Measurements from ENCODE around the gene MCF2L.

The MCF2L gene

GRCh38 chr13:113034451-113035212, 65.6 kb downstream of the MCF2L start:
- peaks cover 8% of the 10 kb centered on the region for H3K27me3 ChIP-seq (ENCODE audit: insufficient read depth, poor library complexity, severe bottlenecking)
- TF ChIP-seq, protein P1, sequence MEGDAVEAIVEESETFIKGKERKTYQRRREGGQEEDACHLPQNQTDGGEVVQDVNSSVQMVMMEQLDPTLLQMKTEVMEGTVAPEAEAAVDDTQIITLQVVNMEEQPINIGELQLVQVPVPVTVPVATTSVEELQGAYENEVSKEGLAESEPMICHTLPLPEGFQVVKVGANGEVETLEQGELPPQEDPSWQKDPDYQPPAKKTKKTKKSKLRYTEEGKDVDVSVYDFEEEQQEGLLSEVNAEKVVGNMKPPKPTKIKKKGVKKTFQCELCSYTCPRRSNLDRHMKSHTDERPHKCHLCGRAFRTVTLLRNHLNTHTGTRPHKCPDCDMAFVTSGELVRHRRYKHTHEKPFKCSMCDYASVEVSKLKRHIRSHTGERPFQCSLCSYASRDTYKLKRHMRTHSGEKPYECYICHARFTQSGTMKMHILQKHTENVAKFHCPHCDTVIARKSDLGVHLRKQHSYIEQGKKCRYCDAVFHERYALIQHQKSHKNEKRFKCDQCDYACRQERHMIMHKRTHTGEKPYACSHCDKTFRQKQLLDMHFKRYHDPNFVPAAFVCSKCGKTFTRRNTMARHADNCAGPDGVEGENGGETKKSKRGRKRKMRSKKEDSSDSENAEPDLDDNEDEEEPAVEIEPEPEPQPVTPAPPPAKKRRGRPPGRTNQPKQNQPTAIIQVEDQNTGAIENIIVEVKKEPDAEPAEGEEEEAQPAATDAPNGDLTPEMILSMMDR (IDR thresholded peaks at IDR 0.05; ENCODE audit: insufficient read depth, low read length), result no peak
- TF ChIP-seq SPI1 (IDR thresholded peaks at IDR 0.05; ENCODE audit: borderline replicate concordance, low read depth), result no peak
- no peak for TF ChIP-seq POLR2AphosphoS5 (IDR thresholded peaks at IDR 0.05; ENCODE audit: low read depth)
- TF ChIP-seq, protein P2, sequence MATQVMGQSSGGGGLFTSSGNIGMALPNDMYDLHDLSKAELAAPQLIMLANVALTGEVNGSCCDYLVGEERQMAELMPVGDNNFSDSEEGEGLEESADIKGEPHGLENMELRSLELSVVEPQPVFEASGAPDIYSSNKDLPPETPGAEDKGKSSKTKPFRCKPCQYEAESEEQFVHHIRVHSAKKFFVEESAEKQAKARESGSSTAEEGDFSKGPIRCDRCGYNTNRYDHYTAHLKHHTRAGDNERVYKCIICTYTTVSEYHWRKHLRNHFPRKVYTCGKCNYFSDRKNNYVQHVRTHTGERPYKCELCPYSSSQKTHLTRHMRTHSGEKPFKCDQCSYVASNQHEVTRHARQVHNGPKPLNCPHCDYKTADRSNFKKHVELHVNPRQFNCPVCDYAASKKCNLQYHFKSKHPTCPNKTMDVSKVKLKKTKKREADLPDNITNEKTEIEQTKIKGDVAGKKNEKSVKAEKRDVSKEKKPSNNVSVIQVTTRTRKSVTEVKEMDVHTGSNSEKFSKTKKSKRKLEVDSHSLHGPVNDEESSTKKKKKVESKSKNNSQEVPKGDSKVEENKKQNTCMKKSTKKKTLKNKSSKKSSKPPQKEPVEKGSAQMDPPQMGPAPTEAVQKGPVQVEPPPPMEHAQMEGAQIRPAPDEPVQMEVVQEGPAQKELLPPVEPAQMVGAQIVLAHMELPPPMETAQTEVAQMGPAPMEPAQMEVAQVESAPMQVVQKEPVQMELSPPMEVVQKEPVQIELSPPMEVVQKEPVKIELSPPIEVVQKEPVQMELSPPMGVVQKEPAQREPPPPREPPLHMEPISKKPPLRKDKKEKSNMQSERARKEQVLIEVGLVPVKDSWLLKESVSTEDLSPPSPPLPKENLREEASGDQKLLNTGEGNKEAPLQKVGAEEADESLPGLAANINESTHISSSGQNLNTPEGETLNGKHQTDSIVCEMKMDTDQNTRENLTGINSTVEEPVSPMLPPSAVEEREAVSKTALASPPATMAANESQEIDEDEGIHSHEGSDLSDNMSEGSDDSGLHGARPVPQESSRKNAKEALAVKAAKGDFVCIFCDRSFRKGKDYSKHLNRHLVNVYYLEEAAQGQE (IDR thresholded peaks at IDR 0.05; ENCODE audit: insufficient replicate concordance, low read depth), result no peak
- no peak for TF ChIP-seq GABPA (IDR thresholded peaks at IDR 0.05; ENCODE audit: low read depth)
- DNase-seq (ENCODE audit: low read depth in 1 of 2, low spot score in 1 of 2), result peak in 1 of 2 experiments; percentile 33
- no peak overlapping the region for H3K4me3 ChIP-seq (replicated peaks; ENCODE audit: insufficient read depth, low read length)
- H3K27ac ChIP-seq (replicated peaks), result no peak overlapping the region

GRCh38 chr13:113035213-113035800, 66.3 kb downstream of the MCF2L start:
- TF ChIP-seq, protein P1 (IDR thresholded peaks at IDR 0.05; ENCODE audit: insufficient read depth, low read length), result no peak
- DNase-seq (ENCODE audit: low read depth in 1 of 2, low spot score in 1 of 2), result no peak
- peaks cover 8% of the 10 kb centered on the region for H3K27me3 ChIP-seq (ENCODE audit: insufficient read depth, poor library complexity, severe bottlenecking)
- H3K27ac ChIP-seq (replicated peaks), result no peak overlapping the region
- no peak overlapping the region for H3K4me3 ChIP-seq (replicated peaks; ENCODE audit: insufficient read depth, low read length)

DNA sequence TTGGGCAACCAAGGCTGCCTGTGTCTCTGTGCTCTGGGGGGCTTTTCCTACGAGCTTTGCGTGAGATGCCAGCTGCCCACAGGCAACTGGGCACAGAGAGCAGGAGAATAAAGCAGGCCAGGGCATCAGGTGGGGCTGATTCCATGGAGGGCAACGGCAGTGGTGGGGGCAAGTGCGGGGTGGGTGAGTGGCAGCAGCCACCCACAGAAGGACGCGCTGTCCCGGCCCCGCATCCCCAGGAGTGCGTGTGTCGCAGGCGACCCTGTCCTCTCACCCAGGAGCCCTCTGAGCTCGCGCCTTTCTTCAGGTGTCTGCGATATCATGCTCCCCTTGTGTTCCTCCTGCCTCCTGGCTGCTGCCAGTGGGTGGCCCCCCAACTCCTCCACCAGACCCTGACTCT, 67.4 kb downstream of the MCF2L start:
- TF ChIP-seq GABPA (IDR thresholded peaks at IDR 0.05; ENCODE audit: low read depth) (no peak), SPI1 (IDR thresholded peaks at IDR 0.05; ENCODE audit: borderline replicate concordance, low read depth) (no peak), POLR2AphosphoS5 (IDR thresholded peaks at IDR 0.05; ENCODE audit: low read depth) (no peak)
- TF ChIP-seq, protein P2 (IDR thresholded peaks at IDR 0.05; ENCODE audit: insufficient replicate concordance, low read depth), result no peak
- TF ChIP-seq, protein P1 (IDR thresholded peaks at IDR 0.05; ENCODE audit: insufficient read depth, low read length), result no peak
- Histone ChIP-seq H3K27me3 (ENCODE audit: insufficient read depth, poor library complexity, severe bottlenecking) (peaks cover 8% of the 10 kb centered on the region), H3K27ac (replicated peaks) (no peak overlapping the region), H3K4me3 (replicated peaks; ENCODE audit: insufficient read depth, low read length) (no peak overlapping the region)
- no peak for DNase-seq (ENCODE audit: low read depth in 1 of 2, low spot score in 1 of 2)

Measured in HL-60 (cell line).